Midbrain (tissue), 1 donor: Measurements from ENCODE around the gene ABHD11.
"Not testable (repeated sequence)": the region's sequence is repeated elsewhere in the genome, so short reads cannot be mapped to it uniquely, and the experiment has no call there.

Experiments used
- DNase-seq: peaks from one replicate; lab custom pipeline; 2025; lab: John Stamatoyannopoulos, UW

ABHD11 gene

GRCh38 chr7:73738612-73739386 is at the start of gene ABHD11:
TSS of gene ABHD11 (minus strand) at chr7:73738802. CDS start at chr7:73738770, 32 bp downstream.
- DNase-seq: peak; percentile 98

- DNase-seq: not testable (repeated sequence)
These were observed 49.1 kb upstream of the ABHD11 start for GRCh38 chr7:73787786-73788048.

GRCh38 chr7:73786588-73786987 is 48.0 kb upstream of the ABHD11 start:
- DNase-seq: no peak

GRCh38 chr7:73779517-73779916 is 40.9 kb upstream of the ABHD11 start:
- DNase-seq: no peak

- DNase-seq: no peak
These were observed 40.3 kb upstream of the ABHD11 start for GRCh38 chr7:73778801-73779389.

- no peak for DNase-seq
These were observed 36.3 kb upstream of the ABHD11 start for GRCh38 chr7:73774923-73775322.

- no peak for DNase-seq
These were observed 35.3 kb upstream of the ABHD11 start for GRCh38 chr7:73773700-73774517.

GRCh38 chr7:73770860-73771670 is 32.5 kb upstream of the ABHD11 start:
- DNase-seq: no peak

GRCh38 chr7:73770002-73770859 is 31.6 kb upstream of the ABHD11 start, which contains the start of gene CLDN3:
TSS of gene CLDN3 (minus strand) at chr7:73770270. CDS start at chr7:73770049, 221 bp downstream.
- DNase-seq: no peak

GRCh38 chr7:73769481-73770001 is 30.9 kb upstream of the ABHD11 start:
- no peak for DNase-seq

- DNase-seq: no peak
These were observed 30.3 kb upstream of the ABHD11 start for GRCh38 chr7:73768641-73769480.

- no peak for DNase-seq
These were observed 28.1 kb upstream of the ABHD11 start for GRCh38 chr7:73766556-73767229.

- DNase-seq: no peak
These were observed 24.0 kb upstream of the ABHD11 start for GRCh38 chr7:73762659-73762999.

- DNase-seq: no peak
These were observed 23.5 kb upstream of the ABHD11 start for GRCh38 chr7:73761854-73762658.

- DNase-seq: no peak
These were observed 20.1 kb upstream of the ABHD11 start for GRCh38 chr7:73758581-73759138.

GRCh38 chr7:73749931-73750776 is 11.6 kb upstream of the ABHD11 start:
- DNase-seq: peak; percentile 18

- DNase-seq: no peak
These were observed 7.8 kb upstream of the ABHD11 start for GRCh38 chr7:73746378-73746777.
